PFSK-1 (cell line): ENCODE measurements around the gene LSM14B.

Experiments used
- FOXP2 ChIP-seq: optimal IDR thresholded peaks from 2 replicates; pipeline ENCODE3; 2011; ENCODE audit warnings: borderline replicate concordance, control low read depth, inconsistent platforms; ENCODE audit not compliant: insufficient read depth; ENCODE audit errors: extremely low read length, extremely low read depth
- POLR2AphosphoS5 ChIP-seq: IDR thresholded peaks from 2 replicates; pipeline ENCODE4 v1.6.1; 2012; ENCODE audit warnings: low read depth, mild to moderate bottlenecking, control low read depth, low read length, moderate library complexity
- SIN3A ChIP-seq: IDR thresholded peaks from 2 replicates; pipeline ENCODE4 v1.6.1; 2012; ENCODE audit warnings: mild to moderate bottlenecking, low read length, moderate library complexity, borderline replicate concordance; ENCODE audit not compliant: insufficient read depth
- TAF1 ChIP-seq: IDR thresholded peaks from 2 replicates; pipeline ENCODE4 v1.6.1; 2012; ENCODE audit warnings: low read length, control low read depth, borderline replicate concordance; ENCODE audit not compliant: insufficient read depth
- TF ChIP-seq, protein P1 (sequence below), 2 experiments: IDR thresholded peaks; 2 replicates each; pipeline versions ENCODE4 v1.6.1 to v1.8.0; 2011 to 2012; ENCODE audit warnings: low read depth in 2 of 2, low read length in 2 of 2, control low read depth in 1 of 2, inconsistent platforms in 1 of 2, mild to moderate bottlenecking in 1 of 2, moderate library complexity in 1 of 2; ENCODE audit not compliant: insufficient read depth in 1 of 2

- TF ChIP-seq TAF1, result no peak
- TF ChIP-seq POLR2AphosphoS5, result no peak
- TF ChIP-seq SIN3A, result no peak
- TF ChIP-seq, protein P1, sequence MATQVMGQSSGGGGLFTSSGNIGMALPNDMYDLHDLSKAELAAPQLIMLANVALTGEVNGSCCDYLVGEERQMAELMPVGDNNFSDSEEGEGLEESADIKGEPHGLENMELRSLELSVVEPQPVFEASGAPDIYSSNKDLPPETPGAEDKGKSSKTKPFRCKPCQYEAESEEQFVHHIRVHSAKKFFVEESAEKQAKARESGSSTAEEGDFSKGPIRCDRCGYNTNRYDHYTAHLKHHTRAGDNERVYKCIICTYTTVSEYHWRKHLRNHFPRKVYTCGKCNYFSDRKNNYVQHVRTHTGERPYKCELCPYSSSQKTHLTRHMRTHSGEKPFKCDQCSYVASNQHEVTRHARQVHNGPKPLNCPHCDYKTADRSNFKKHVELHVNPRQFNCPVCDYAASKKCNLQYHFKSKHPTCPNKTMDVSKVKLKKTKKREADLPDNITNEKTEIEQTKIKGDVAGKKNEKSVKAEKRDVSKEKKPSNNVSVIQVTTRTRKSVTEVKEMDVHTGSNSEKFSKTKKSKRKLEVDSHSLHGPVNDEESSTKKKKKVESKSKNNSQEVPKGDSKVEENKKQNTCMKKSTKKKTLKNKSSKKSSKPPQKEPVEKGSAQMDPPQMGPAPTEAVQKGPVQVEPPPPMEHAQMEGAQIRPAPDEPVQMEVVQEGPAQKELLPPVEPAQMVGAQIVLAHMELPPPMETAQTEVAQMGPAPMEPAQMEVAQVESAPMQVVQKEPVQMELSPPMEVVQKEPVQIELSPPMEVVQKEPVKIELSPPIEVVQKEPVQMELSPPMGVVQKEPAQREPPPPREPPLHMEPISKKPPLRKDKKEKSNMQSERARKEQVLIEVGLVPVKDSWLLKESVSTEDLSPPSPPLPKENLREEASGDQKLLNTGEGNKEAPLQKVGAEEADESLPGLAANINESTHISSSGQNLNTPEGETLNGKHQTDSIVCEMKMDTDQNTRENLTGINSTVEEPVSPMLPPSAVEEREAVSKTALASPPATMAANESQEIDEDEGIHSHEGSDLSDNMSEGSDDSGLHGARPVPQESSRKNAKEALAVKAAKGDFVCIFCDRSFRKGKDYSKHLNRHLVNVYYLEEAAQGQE (IDR thresholded peaks at IDR 0.05; ENCODE audit: insufficient read depth in 1 of 2, low read depth in 2 of 2, low read length in 2 of 2), result no peak
- TF ChIP-seq FOXP2, result no peak
Measured at GRCh38 chr20:62097881-62098407, 24.3 kb upstream of the LSM14B start.
